NCI-H2107 (cell line): ENCODE results near the gene HP1BP3.
"Not testable (repeated sequence)": the region's sequence is repeated elsewhere in the genome, so short reads cannot be mapped to it uniquely, and the experiment has no call there.

Source experiments
- DNase-seq: peaks from one replicate; lab custom pipeline; 2025; lab: John Stamatoyannopoulos, UW

Gene HP1BP3

GRCh38 chr1:20727746-20728316 lies 59.3 kb downstream of the HP1BP3 start:
- DNase-seq = no peak

- no peak for DNase-seq
Observed at GRCh38 chr1:20726932-20727745, 60.0 kb downstream of the HP1BP3 start.

- DNase-seq = peak; percentile 61
Observed at GRCh38 chr1:20726118-20726911, 60.8 kb downstream of the HP1BP3 start.

- DNase-seq = no peak
Observed at GRCh38 chr1:20725189-20726117, 61.7 kb downstream of the HP1BP3 start.

- DNase-seq = no peak
Observed at GRCh38 chr1:20724364-20725188, 62.5 kb downstream of the HP1BP3 start.

GRCh38 chr1:20723537-20724363 lies 63.4 kb downstream of the HP1BP3 start:
- DNase-seq = no peak

- DNase-seq = no peak
Observed at GRCh38 chr1:20723159-20723536, 64.0 kb downstream of the HP1BP3 start.

- no peak for DNase-seq
Observed at GRCh38 chr1:20721117-20722061, 65.7 kb downstream of the HP1BP3 start.

- DNase-seq = no peak
Observed at GRCh38 chr1:20720631-20721091, 66.4 kb downstream of the HP1BP3 start.

GRCh38 chr1:20719871-20720620 lies 67.1 kb downstream of the HP1BP3 start:
- DNase-seq = no peak

- no peak for DNase-seq
Observed at GRCh38 chr1:20719261-20719660, 67.8 kb downstream of the HP1BP3 start.

GRCh38 chr1:20718343-20718882 lies 68.7 kb downstream of the HP1BP3 start:
- DNase-seq = not testable (repeated sequence)

GRCh38 chr1:20717452-20718342 lies 69.4 kb downstream of the HP1BP3 start, which contains the start of gene KIF17:
TSS of gene KIF17 (minus strand) at chr1:20718007. CDS start at chr1:20717706, 301 bp downstream.
- DNase-seq = peak; percentile 27

GRCh38 chr1:20716232-20716631 lies 70.9 kb downstream of the HP1BP3 start:
- no peak for DNase-seq

GRCh38 chr1:20715406-20715805 lies 71.7 kb downstream of the HP1BP3 start:
- no peak for DNase-seq

- no peak for DNase-seq
Observed at GRCh38 chr1:20713440-20713839, 73.7 kb downstream of the HP1BP3 start.

- no peak for DNase-seq
Observed at GRCh38 chr1:20712215-20712577, 74.9 kb downstream of the HP1BP3 start.
